Activated CD4-positive, CD25-positive, alpha-beta regulatory T cell treated with anti-CD3 and anti-CD28 coated beads, Interleukin-2, amount 50 U/mL, for 24 hours (primary cell): Measurements from ENCODE around the gene SARM1.
A peak's percentile ranks its signal among the peaks of the same experiment; 100 is the strongest.
"Not testable (repeated sequence)": the region's sequence is repeated elsewhere in the genome, so short reads cannot be mapped to it uniquely, and the experiment has no call there.

Experiments
- ATAC-seq, 2 donors: fragments of 150-1000 bp; cut with Tn5 transposase; one replicate each; pipeline ENCODE4 v1.10.0; 2021; ENCODE audit warnings: mild to moderate bottlenecking in 1 of 2, moderate library complexity in 1 of 2

The SARM1 gene

DNA sequence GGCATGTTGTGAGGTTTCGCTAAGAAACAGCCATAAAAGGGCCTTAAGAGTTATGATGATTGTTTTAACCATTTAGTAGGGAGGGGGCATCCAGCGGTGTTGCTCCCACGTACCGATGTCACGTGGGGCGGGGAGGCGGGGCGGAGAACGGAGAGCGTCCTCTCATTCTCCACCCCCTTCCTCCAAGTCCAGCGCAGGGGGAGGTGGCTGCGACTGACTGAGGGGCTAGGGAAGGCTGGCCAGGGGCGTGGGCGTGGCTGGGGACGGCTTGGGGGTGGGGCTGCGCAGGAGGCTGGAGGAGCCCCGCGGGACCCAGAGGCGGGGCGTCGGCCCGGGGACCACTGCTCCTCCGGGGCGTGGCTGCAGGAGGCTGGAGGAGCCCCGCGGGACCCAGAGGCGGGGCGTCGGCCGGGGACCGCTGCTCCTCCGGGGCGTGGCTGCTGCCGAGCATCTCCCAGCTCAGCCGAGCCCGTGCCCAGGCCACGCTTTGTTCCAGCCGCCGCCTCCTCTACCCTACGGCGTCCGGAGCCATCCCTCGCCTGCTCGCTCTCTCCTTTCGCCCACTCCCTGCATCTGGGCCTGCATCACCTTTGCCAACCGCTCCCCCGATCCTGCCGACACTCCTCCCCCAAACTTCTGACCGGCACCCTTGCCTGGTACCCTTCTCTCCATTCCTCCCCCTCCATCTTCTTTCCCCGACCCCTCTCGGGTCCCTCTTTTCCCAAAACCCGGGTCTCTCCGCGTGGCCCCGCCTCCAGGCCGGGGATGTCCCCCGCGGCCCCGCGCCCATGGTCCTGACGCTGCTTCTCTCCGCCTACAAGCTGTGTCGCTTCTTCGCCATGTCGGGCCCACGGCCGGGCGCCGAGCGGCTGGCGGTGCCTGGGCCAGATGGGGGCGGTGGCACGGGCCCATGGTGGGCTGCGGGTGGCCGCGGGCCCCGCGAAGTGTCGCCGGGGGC lies at the start of gene SARM1:
TSS of gene SARM1 (plus strand) at position 450 of the 958 bp plus-strand sequence. CDS start at position 789, 339 bp downstream.
- ATAC-seq, result peak; percentile 90 to 92

GRCh38 chr17:28324267-28324745 lies 47.2 kb upstream of the SARM1 start:
- ATAC-seq, result no peak

DNA sequence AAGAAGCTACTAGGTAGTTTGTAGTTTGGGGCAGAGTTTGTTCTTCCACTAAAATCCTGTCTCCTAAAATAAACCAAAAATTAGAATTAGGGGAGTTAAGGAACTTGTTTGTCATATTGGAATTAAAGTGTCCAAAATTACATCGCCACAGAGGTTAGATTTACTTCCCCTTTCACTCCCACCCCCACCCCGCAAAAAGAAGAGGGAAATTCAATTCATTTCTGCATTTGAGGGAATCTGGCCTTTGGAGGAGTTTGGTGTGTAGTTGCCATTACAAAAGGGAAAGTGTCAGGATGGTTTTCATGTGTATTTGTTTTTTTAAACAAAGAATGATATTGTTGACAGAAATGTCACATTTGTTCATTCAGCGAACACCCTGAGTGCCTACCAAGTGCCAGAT lies 46.7 kb upstream of the SARM1 start:
- ATAC-seq, result no peak

- no peak for ATAC-seq
These were observed 46.3 kb upstream of the SARM1 start for GRCh38 chr17:28325211-28325610.

GRCh38 chr17:28326114-28326513 lies 45.4 kb upstream of the SARM1 start:
- ATAC-seq, result no peak

GRCh38 chr17:28327031-28327607 lies 44.4 kb upstream of the SARM1 start:
- ATAC-seq, result peak; percentile 99

DNA sequence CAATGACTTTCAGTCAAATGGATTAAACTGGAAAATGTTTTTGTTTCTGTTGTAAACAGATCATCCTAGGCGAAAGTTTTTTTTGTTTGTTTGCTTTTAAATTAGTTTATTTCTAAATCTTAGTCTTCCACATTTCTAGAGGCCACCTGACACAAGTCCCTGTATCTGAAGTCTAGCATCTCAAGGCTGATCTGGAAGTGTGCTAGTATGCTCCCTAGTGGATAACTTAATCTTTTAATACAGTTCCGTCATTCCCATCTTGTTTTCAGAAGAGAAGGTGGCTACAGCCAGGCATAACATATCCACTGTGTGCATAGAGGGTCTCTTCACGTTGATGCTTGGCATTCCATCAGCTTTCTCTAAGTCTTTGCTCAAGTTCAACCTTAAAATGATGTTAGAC lies 43.8 kb upstream of the SARM1 start:
- no peak for ATAC-seq

DNA sequence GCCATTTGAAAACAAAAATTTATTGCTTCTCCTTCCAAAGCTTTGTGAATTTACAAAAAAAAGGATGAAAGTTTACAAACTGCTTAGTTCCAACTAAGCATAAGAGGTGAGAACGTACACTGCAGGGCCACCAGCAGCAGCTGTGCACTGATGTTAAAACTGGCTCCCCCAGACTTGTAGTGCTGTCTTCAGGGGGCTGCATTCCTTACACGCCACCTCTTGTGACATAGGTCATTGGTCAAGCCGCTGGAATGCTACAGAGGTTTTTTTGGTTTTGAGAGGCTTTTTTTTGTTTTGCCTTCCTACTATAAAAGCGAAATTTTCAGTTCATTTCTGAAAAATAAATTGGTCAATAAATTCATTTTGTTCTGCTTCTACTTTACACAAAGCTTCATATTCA lies 43.2 kb upstream of the SARM1 start:
- ATAC-seq, result no peak

DNA sequence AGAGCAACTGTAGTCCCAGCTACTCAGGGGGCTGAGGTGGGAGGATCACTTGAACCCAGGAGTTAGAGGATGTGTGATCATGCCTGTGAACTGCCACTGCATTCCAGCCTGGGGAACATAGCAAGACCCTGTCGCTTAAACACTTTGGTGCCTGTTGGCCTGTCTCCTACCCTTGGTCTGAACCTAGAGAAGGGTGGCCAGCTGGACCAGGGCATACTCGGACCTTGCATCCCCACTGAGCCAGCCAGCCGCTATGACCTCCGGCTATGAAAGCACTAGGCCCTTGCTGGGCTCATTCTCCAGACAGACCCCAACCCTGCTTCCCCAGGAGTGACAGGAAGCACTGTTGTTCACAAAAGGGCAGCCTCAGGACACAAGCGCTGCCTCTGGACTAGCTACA lies 40.8 kb upstream of the SARM1 start:
- ATAC-seq, result no peak

DNA sequence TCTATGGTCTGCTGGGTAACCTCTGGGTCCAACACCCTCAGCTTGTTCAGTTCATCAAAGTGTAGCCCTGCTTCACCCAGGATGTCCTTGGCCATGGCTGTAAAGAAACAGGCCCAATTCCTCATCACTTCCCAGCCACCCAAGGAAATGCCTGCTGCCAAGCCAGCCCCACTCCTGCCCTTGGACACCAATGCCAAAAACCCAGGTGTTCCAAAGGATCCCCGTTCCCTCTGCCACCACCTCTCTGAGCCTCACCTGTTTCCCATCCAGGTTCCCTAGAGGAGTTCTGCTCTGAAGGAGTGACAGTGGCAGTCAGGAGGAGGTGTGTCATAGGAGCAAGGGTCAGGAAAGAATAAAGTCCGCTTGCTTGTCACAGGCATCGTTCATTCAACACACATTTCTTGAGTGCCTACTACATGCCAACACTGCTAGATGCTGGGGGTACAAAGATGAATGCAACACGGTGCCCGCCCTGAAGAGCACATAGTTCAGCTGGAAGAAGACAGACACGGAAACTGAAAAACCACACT lies 39.5 kb upstream of the SARM1 start:
- ATAC-seq, result no peak

GRCh38 chr17:28333083-28333746 lies 38.3 kb upstream of the SARM1 start:
- no peak for ATAC-seq

GRCh38 chr17:28334171-28334570 lies 37.3 kb upstream of the SARM1 start:
- no peak for ATAC-seq

DNA sequence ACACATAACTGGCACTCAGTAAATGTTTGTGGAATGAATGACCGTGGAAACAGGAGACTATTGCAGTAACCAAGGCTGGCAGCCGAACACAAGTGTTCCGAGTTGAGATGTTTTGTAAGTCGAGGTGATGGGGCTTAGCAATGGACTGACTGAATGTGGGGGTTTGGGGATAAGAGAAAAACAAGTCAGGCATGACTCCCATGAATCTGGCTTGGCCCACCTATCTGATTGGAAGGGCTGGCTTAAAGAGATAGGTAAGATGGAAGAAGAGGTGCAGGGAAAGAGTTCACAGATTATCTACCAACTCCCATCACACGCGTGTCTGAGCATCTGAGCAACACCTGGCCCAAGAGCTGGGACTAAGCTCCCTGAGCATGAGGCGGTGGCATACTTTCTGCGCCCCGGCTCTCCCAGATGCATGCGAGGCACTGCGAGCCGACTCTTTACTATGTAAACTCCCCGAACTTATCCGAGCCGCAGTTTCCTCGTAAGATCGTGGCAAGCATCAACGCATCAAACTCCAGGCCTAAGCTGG lies 36.8 kb upstream of the SARM1 start:
- no peak for ATAC-seq

DNA sequence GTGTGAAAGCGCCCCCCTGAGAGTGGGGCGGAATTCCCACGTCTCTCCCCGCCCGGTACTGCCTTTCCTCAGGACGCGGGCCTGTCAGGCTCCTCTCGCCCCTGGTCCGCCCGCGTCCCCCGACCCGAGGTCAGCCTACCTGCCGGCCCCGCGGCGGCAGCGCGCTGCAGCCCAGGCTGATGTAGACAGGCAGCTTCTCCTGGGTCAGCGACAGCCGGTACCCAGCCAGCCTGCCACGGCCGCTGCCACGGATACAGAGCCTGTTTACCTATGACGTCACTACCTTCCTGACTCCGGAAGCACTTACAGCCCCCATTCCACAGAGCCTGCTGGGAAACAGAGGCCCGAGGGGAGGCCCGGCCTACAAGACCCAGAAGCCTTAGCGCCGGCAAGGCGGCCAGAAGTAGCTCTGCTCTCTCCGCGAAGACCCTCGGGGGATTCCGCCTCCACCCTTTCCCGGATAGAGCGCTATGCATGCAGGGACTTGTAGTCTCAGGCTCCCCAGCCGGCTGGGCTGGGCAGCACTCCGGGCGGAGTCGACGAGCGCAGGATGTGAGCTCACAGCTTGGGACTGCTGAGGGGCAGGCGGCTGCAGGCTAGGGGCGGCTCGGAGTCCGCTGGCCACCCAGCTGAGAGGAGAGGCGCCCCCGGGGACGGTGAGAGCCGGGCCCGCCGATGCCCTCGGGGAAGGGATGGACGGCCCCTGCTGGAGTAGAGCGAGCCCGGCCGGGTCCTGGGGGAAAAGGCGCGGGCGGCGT lies 36.1 kb upstream of the SARM1 start, which contains the start of the genes IFT20 and TNFAIP1:
TSS of gene IFT20 (minus strand) at position 272 of the 758 bp plus-strand sequence. CDS start 3,487 bp downstream, outside the sequence.
TSS of gene TNFAIP1 (plus strand) at position 561 of the 758 bp plus-strand sequence. CDS start 3,761 bp downstream, outside the sequence.
- peak; percentile 98 to 99 for ATAC-seq

DNA sequence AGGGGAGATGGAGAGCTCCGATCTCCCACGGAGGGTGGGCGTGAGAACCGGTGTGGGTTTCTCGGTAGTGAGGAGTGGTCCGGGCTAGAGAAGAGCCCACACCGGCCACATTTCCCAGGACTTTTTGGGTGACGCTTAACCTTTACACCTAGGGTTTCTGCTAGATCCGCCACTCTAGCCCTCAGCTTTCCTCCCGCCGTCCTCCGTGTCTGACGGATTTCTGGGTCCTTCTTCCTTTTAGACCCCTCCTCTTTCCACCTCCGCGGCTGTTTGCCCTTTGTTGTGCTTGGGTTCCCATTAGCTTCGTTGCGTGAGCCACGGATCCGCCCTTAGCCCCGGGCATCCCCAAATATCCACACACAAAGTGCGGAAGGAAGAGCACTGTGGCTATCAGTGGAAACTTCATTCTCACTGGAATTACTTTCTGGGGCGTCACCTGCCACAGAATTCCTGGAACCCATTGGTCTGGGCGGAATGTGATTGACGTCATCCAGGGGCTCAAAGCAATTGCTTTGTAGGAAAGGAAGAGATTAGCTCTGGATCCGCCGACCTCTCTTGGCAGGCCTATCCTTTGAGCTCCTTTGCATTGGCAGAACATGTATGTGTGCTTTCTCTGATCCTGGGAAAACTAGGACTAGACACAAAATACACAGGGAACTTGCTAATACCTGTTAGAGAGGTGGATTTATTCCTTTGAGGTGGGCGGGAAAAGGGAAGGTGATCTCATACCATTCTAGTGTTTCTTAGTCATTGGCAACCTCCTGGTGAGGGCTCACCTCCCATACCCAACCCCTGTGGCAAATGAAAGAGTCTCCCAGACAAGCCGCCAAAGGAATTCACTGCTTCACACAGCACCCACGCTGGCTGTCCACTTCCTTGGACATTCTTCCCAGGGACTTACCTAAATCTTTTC lies 35.3 kb upstream of the SARM1 start:
- no peak for ATAC-seq

GRCh38 chr17:28338056-28338768 lies 33.3 kb upstream of the SARM1 start:
- no peak for ATAC-seq

GRCh38 chr17:28338769-28339212 lies 32.7 kb upstream of the SARM1 start:
- not testable (repeated sequence) for ATAC-seq

GRCh38 chr17:28339431-28339830 lies 32.1 kb upstream of the SARM1 start:
- ATAC-seq, result no peak

GRCh38 chr17:28340374-28340773 lies 31.1 kb upstream of the SARM1 start:
- ATAC-seq, result no peak

DNA sequence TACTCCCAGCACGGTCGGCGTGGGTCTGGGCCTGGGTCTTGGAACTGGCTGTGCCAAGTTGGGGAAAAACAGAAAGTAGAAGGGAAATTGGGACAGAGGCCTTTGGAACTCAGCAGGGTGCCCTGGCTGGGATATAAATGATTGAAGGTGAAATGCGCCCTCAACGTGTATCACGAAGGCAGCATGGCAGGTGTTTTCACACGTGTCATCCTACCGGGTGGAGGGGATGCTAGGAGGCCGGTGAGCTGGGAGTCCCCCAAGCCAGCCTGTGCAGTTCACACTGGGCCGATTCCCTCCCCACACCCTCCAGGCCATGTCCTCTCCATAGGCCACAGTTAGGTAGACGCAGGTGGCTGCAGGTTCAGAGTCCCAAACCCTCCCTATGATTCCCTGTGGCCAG lies 30.0 kb upstream of the SARM1 start:
- ATAC-seq, result no peak
